Keratinocyte (primary cell): ENCODE results near the gene ZNF768.

Experiments used
- EZH2 ChIP-seq: IDR thresholded peaks from one replicate; pipeline ENCODE4 v1.6.1; 2012; ENCODE audit warnings: inconsistent platforms, mild to moderate bottlenecking, low read length, moderate library complexity
- TF ChIP-seq, protein P1 (sequence below), 3 experiments: IDR thresholded peaks in 1 of 3; conservative IDR thresholded peaks in 1 of 3; optimal IDR thresholded peaks in 1 of 3; 2 replicates in 2 of 3; 3 replicates in 1 of 3; pipeline versions ENCODE3 to v1.5.1; 2011; ENCODE audit warnings: low read length in 3 of 3, mild to moderate bottlenecking in 3 of 3, moderate library complexity in 2 of 3, control low read depth in 1 of 3, inconsistent platforms in 1 of 3; ENCODE audit not compliant: insufficient read depth in 2 of 3; ENCODE audit errors: extremely low read depth in 1 of 3

DNA sequence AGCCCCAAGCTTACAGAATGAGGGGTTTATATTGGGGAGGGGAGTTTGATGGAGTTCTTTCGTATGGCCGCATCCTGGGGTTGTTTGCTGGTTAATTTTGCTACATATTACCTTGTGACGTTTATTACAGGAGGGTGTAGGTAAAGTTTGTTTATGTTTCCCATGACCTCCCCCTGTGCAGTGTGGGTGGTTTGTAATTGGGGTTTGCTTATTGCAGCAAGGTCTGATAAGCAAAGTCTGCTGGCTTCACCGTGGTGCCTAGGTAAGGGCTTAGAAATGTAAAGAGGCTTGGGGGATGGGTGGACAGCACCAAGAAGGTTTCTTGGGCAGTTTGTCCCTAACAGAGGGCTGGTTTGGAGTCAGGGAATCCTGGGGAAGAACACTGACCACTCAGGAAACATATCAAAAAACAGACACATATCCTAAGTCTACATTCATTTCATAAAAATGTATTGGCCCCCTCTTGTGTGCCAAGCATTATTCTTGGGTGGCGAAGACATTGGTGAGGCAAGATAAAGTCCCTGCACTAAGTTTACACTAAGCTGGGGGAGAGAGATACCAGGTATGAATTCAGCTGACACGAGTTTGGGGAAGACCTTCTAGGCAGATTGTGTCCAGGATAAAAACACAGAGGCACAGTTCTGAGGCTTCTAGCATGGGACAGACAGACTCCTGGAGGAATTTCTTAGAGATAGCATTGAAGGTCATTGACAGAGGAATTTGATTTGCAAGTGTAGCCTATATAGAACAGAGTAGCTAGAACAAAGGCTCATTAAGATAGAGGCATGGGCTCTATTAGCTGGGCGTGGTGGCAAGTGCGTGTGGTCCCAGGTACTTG, 22.3 kb upstream of the ZNF768 start:
- TF ChIP-seq, protein P1, sequence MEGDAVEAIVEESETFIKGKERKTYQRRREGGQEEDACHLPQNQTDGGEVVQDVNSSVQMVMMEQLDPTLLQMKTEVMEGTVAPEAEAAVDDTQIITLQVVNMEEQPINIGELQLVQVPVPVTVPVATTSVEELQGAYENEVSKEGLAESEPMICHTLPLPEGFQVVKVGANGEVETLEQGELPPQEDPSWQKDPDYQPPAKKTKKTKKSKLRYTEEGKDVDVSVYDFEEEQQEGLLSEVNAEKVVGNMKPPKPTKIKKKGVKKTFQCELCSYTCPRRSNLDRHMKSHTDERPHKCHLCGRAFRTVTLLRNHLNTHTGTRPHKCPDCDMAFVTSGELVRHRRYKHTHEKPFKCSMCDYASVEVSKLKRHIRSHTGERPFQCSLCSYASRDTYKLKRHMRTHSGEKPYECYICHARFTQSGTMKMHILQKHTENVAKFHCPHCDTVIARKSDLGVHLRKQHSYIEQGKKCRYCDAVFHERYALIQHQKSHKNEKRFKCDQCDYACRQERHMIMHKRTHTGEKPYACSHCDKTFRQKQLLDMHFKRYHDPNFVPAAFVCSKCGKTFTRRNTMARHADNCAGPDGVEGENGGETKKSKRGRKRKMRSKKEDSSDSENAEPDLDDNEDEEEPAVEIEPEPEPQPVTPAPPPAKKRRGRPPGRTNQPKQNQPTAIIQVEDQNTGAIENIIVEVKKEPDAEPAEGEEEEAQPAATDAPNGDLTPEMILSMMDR (optimal IDR thresholded peaks at IDR 0.05 in 1 of 3, IDR thresholded peaks at IDR 0.05 in 1 of 3, conservative IDR thresholded peaks at IDR 0.05 in 1 of 3; ENCODE audit: extremely low read depth in 1 of 3, insufficient read depth in 2 of 3, low read length in 3 of 3), result no peak
- TF ChIP-seq EZH2, result no peak
